B cell (primary cell): Measurements from ENCODE around the gene AVPR1B. TPM values are rescaled to one million over a fixed set of nuclear protein-coding genes. Genes with fewer than 3 reads are reported as not detected.

ENCODE experiments used
- ATAC-seq: fragments of 200-7000 bp; cut with Tn5 transposase; one replicate; pipeline ENCODE4 v1.10.0; 2021; ENCODE audit warnings: low read depth, mild to moderate bottlenecking, moderate number of reproducible peaks, moderate library complexity
- CTCF ChIA-PET: fragments of 350-600 bp; sonication (Branson Sonifier 250); formaldehyde crosslinking; loops from one replicate; lab custom pipeline; 2021; ENCODE audit warnings: antibody characterized with exemption, inconsistent platforms; lab: Charles Lee
- POLR2A ChIA-PET: fragments of 350-600 bp; sonication (Branson Sonifier 250); formaldehyde crosslinking; loops from one replicate; lab custom pipeline; 2021; ENCODE audit warnings: antibody characterized with exemption; lab: Charles Lee
- DNase-seq: peaks from one replicate; pipeline ENCODE4 v3.0.0; 2013
- H2AFZ ChIP-seq: 2 replicates; pipeline ENCODE4 v1.6.1; 2012; ENCODE audit warnings: mild to moderate bottlenecking, low read depth, low read length; ENCODE audit not compliant: insufficient read depth, poor library complexity, severe bottlenecking
- H3K27ac ChIP-seq, 2 donors: 1 replicate in 1 of 2; 2 replicates in 1 of 2; pipeline ENCODE4 v1.5.1; 2012 to 2013; ENCODE audit warnings: low read length in 2 of 2, mild to moderate bottlenecking in 2 of 2, moderate library complexity in 1 of 2
- H3K27me3 ChIP-seq, 4 experiments: fragments of 200-600 bp in 1 of 4; sonication (generic) in 1 of 4; replicated peaks in 1 of 4; 1 replicate in 2 of 4; 2 replicates in 2 of 4; pipeline versions ENCODE4 v1.6.1 to v1.7.0; 2013 to 2016; ENCODE audit warnings: low read length in 3 of 4, mild to moderate bottlenecking in 2 of 4, mixed read lengths in 1 of 4, moderate library complexity in 1 of 4; ENCODE audit not compliant: insufficient read depth in 4 of 4, control insufficient read depth in 3 of 4; ENCODE audit errors: control extremely low read depth in 1 of 4
- H3K36me3 ChIP-seq, 2 experiments: replicated peaks in 1 of 2; 1 replicate in 1 of 2; 2 replicates in 1 of 2; pipeline versions ENCODE4 v1.6.1 to v1.7.1; 2013; ENCODE audit warnings: low read length in 1 of 2; ENCODE audit not compliant: insufficient read depth in 2 of 2, control insufficient read depth in 1 of 2; ENCODE audit errors: control extremely low read depth in 1 of 2, extremely low read depth in 1 of 2
- H3K4me1 ChIP-seq, 2 donors: fragments of 200-600 bp in 1 of 2; sonication (generic) in 1 of 2; 1 replicate in 1 of 2; 2 replicates in 1 of 2; pipeline versions ENCODE4 v1.5.1 to v1.6.1; 2013 to 2017; ENCODE audit warnings: low read length in 2 of 2; ENCODE audit not compliant: control insufficient read depth in 2 of 2, insufficient read depth in 2 of 2
- H3K4me2 ChIP-seq: replicated peaks from 2 replicates; pipeline ENCODE3; 2012; ENCODE audit warnings: mild to moderate bottlenecking, low read depth, low read length; ENCODE audit not compliant: poor library complexity, severe bottlenecking
- H3K4me3 ChIP-seq, 5 experiments: fragments of 200-600 bp in 1 of 5; sonication (generic) in 1 of 5; 1 replicate in 3 of 5; 2 replicates in 2 of 5; pipeline versions ENCODE4 v1.5.1 to v1.7.0; 2011 to 2016; ENCODE audit warnings: low read length in 4 of 5, mild to moderate bottlenecking in 4 of 5, low read depth in 2 of 5, control low read depth in 1 of 5, moderate library complexity in 1 of 5; ENCODE audit not compliant: insufficient read depth in 1 of 5; ENCODE audit errors: control extremely low read depth in 1 of 5, extremely low read depth in 1 of 5
- H3K79me2 ChIP-seq: fragments of 200-600 bp; sonication (generic); one replicate; pipeline ENCODE4 v1.6.0; 2016; ENCODE audit warnings: low read length; ENCODE audit not compliant: control insufficient read depth, insufficient read depth
- H3K9ac ChIP-seq: fragments of 200-600 bp; sonication (generic); 2 replicates; pipeline ENCODE4 v1.6.1; 2017; ENCODE audit warnings: mild to moderate bottlenecking, low read length, moderate library complexity
- H3K9me3 ChIP-seq, 3 donors: one replicate each; pipeline versions ENCODE4 v1.6.1 to v1.7.1; 2013; ENCODE audit warnings: low read length in 2 of 3; ENCODE audit not compliant: control insufficient read depth in 2 of 3, insufficient read depth in 1 of 3; ENCODE audit errors: control extremely low read depth in 1 of 3
- H4K20me1 ChIP-seq: 2 replicates; pipeline ENCODE4 v1.6.0; 2012; ENCODE audit warnings: mild to moderate bottlenecking, low read length; ENCODE audit not compliant: insufficient read depth, control insufficient read depth, poor library complexity, severe bottlenecking
- H3K27ac Mint-ChIP-seq: one replicate; pipeline ENCODE4 v1.8.0; 2021; ENCODE audit warnings: mixed read lengths
- H3K27me3 Mint-ChIP-seq: one replicate; pipeline ENCODE4 v1.8.0; 2021; ENCODE audit warnings: mixed read lengths
- H3K4me1 Mint-ChIP-seq: one replicate; pipeline ENCODE4 v1.8.0; 2021; ENCODE audit warnings: mixed read lengths
- H3K4me3 Mint-ChIP-seq: one replicate; pipeline ENCODE4 v1.8.0; 2021; ENCODE audit warnings: mixed read lengths
- H3K9me3 Mint-ChIP-seq: one replicate; pipeline ENCODE4 v1.8.0; 2022; ENCODE audit warnings: mixed read lengths; ENCODE audit not compliant: insufficient read depth
- CTCF ChIP-seq: fragments of 200-600 bp; IDR thresholded peaks from one replicate; pipeline ENCODE4 v1.8.0; 2022; ENCODE audit warnings: antibody characterized with exemption, mild to moderate bottlenecking
- EZH2 ChIP-seq: IDR thresholded peaks from 2 replicates; pipeline ENCODE4 v1.6.1; 2012; ENCODE audit warnings: borderline replicate concordance, low read depth, mild to moderate bottlenecking, moderate library complexity, low read length; ENCODE audit not compliant: insufficient read depth, poor library complexity, severe bottlenecking
- WGBS: methylation state at CpG from one replicate; pipeline ENCODE4 v1.1.5; 2013; ENCODE audit warnings: missing lambda C conversion rate; ENCODE audit not compliant: insufficient coverage; 5-methylcytosine and 5-hydroxymethylcytosine counted together
- intact Hi-C: fragments of 100-400 bp; cut with micrococcal nuclease; formaldehyde crosslinking; loops from one replicate; pipeline ENCODE4 v1.10.0; 2022
- polyA plus RNA-seq: library from polyadenylated mRNA; depleted of rRNA; stranded (reverse); fragments of >200 nt; gene quantifications from 2 replicates; pipeline ENCODE4 v1.2.3, GENCODE V29; 2012
- total RNA-seq, 2 donors: library from RNA; stranded (reverse); fragments of 120-200 nt in 1 of 2; gene quantifications; 1 replicate in 1 of 2; 2 replicates in 1 of 2; pipeline versions ENCODE4 v1.2.3 to v1.2.4, GENCODE V29; 2013 to 2022

AVPR1B gene
- total and polyA plus RNA-seq, 2 donors (not counting 1 experiment from before 2014, with no cell fraction given) = 0.59 TPM; not detected in 1

DNA sequence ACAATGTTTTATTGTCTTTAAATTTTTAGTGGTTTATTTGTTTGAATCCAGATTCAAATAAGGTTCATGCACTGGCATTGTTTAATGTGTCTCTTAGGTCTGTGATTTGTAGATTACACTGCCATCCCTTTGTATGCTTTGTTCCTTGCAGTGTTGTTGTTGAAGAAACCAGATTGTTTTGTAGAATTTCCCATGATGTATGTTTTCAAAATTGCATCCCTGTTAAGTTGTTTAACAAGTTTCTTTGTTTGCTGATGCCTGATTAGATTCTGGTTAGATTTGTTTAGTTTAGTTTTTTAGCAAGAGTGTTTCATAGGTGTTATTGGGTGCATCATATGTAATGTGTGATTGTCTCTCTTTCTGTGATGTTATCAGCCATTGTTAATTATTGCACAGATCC lies 5.5 kb upstream of the AVPR1B start:
- no peak overlapping the region for H3K4me3 ChIP-seq
- H3K27ac ChIP-seq = no peak overlapping the region
- no peak for DNase-seq
- H3K79me2 ChIP-seq = no peaks in the 10 kb centered on the region
- intact Hi-C loops = no loop called here
- TF ChIP-seq EZH2 = no peak
- no peaks in the 10 kb centered on the region for H3K36me3 ChIP-seq
- no peak overlapping the region for H2AFZ ChIP-seq
- peaks cover 0 to 12% (median 0%) of the 10 kb centered on the region in 3 donors for H3K9me3 ChIP-seq
- Mint-ChIP-seq H3K4me3 (no peak overlapping the region), H3K9me3 (peaks cover 4% of the 10 kb centered on the region), H3K27ac (no peak overlapping the region), H3K27me3 (peaks cover 45% of the 10 kb centered on the region), H3K4me1 (peaks cover 5% of the 10 kb centered on the region)
- POLR2A ChIA-PET = no interaction called here
- H3K4me2 ChIP-seq = no peak overlapping the region
- peaks cover 0 to 15% (median 9%) of the 10 kb centered on the region in 4 experiments for H3K27me3 ChIP-seq
- H4K20me1 ChIP-seq = no peaks in the 10 kb centered on the region
- CTCF ChIA-PET = no interaction called here
- peaks cover 5 to 6% of the 10 kb centered on the region in 2 donors for H3K4me1 ChIP-seq
- no peak overlapping the region for H3K9ac ChIP-seq
- ATAC-seq = no peak

GRCh38 chr1:206121269-206121668 lies 4.1 kb upstream of the AVPR1B start:
- Histone ChIP-seq H3K27ac (no peak overlapping the region), H3K27me3 (peaks cover 0 to 13% (median 6%) of the 10 kb centered on the region in 4 experiments), H3K79me2 (no peaks in the 10 kb centered on the region), H3K36me3 (no peaks in the 10 kb centered on the region), H3K9me3 (peaks cover 0 to 12% (median 0%) of the 10 kb centered on the region in 3 donors), H3K4me3 (no peak overlapping the region), H2AFZ (no peak overlapping the region), H3K4me2 (no peak overlapping the region), H3K4me1 (peaks cover 14% of the 10 kb centered on the region in 2 donors), H3K9ac (no peak overlapping the region), H4K20me1 (no peaks in the 10 kb centered on the region)
- CTCF ChIA-PET = interaction anchor here (1.4 to 2.8 kb wide), 3 partner anchors 10 to 144 kb away, joined by 5 to 15 read pairs (median 6); no protein-coding TSS in a partner anchor
- Mint-ChIP-seq H3K4me3 (no peak overlapping the region), H3K4me1 (peaks cover 15% of the 10 kb centered on the region), H3K27ac (no peak overlapping the region), H3K9me3 (peaks cover 4% of the 10 kb centered on the region), H3K27me3 (peaks cover 38% of the 10 kb centered on the region)
- no CpG with 5 or more reads among the region's 1 CpG for WGBS
- DNase-seq = no peak
- no peak for ATAC-seq
- no peak for TF ChIP-seq EZH2
- TF ChIP-seq CTCF = no peak
- intact Hi-C loops = no loop called here
- POLR2A ChIA-PET = no interaction called here
